Lower leg skin (tissue), 3 donors: ENCODE data around the gene DYDC2.

Experiments
- POLR2A ChIP-seq, 2 donors: fragments of 450-650 bp; IDR thresholded peaks; one replicate each; pipeline ENCODE4 v1.6.1; 2016 to 2017; ENCODE audit warnings: antibody characterized with exemption in 2 of 2, mild to moderate bottlenecking in 1 of 2, moderate library complexity in 1 of 2
- TF ChIP-seq, protein P1 (sequence below), 3 donors: fragments of 450-650 bp; IDR thresholded peaks; one replicate each; pipeline ENCODE4 v1.5.1; 2016; ENCODE audit warnings: antibody characterized with exemption in 3 of 3, mild to moderate bottlenecking in 3 of 3, moderate library complexity in 2 of 3

DNA sequence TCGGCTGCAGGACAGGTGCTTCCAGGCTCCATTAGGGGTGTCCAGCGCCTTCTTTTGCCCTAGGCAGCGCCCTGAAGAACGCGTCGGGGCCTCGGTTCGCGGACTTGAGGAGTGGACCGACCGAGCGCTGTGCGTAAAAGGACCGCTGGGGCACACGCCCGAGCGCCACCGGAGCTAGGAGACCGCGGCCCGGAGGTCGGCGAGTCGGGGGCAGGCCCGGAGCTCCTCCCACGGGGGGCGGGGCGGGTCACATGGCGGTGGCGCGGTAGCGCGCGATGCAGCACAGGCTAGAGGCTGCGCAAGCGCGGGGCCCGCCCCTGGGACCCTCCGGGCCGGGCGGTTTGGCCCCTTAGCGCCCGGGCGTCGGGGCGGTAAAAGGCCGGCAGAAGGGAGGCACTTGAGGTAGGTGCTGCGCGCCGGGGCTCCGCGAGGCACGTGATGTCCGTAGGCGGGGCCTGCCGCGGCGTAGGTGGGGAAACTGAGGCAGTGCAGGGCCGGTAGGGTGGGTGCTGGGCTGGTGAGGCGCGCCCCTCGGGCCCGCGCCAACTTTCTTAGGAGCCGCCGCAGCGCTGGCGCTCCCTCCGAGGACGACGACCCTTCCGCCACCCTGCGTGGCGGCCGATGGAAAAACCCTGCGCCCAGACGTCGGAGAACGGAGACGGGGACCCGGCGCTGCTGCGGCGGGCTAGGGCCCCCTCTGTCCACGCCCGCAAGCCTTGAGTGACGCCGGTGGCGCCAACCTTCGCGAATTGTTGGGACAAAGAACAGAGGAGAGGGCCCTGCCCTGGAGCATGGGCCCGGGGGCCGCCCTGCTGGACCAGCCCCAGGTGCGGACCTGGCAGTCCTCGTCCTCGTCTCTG is 51.9 kb downstream of the DYDC2 start, which contains the start of gene PRXL2A:
- no peak for TF ChIP-seq POLR2A (IDR thresholded peaks at IDR 0.05)
- TF ChIP-seq, protein P1, sequence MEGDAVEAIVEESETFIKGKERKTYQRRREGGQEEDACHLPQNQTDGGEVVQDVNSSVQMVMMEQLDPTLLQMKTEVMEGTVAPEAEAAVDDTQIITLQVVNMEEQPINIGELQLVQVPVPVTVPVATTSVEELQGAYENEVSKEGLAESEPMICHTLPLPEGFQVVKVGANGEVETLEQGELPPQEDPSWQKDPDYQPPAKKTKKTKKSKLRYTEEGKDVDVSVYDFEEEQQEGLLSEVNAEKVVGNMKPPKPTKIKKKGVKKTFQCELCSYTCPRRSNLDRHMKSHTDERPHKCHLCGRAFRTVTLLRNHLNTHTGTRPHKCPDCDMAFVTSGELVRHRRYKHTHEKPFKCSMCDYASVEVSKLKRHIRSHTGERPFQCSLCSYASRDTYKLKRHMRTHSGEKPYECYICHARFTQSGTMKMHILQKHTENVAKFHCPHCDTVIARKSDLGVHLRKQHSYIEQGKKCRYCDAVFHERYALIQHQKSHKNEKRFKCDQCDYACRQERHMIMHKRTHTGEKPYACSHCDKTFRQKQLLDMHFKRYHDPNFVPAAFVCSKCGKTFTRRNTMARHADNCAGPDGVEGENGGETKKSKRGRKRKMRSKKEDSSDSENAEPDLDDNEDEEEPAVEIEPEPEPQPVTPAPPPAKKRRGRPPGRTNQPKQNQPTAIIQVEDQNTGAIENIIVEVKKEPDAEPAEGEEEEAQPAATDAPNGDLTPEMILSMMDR (IDR thresholded peaks at IDR 0.05) = no peak
